Endodermal cell (in vitro differentiated cells): Measurements from ENCODE around the gene AADACL2. TPM values are rescaled to one million over a fixed set of nuclear protein-coding genes. Genes with fewer than 3 reads are reported as not detected.

Source experiments
- DNase-seq: peaks from one replicate; pipeline ENCODE4 v3.0.0-alpha.2; 2017
- H3K27ac ChIP-seq: 2 replicates; pipeline ENCODE4 v1.5.1; 2013; ENCODE audit warnings: mild to moderate bottlenecking, low read depth, low read length, moderate library complexity
- H3K27me3 ChIP-seq: 2 replicates; pipeline ENCODE4 v1.6.1; 2013; ENCODE audit warnings: mild to moderate bottlenecking, low read length, moderate library complexity; ENCODE audit not compliant: insufficient read depth, control insufficient read depth, poor library complexity, severe bottlenecking
- H3K36me3 ChIP-seq: 2 replicates; pipeline ENCODE4 v1.7.0; 2013; ENCODE audit warnings: mild to moderate bottlenecking, low read length, moderate library complexity; ENCODE audit not compliant: control insufficient read depth, insufficient read depth
- H3K4me1 ChIP-seq: one replicate; pipeline ENCODE4 v1.7.0; 2013; ENCODE audit warnings: low read length; ENCODE audit not compliant: control insufficient read depth, insufficient read depth
- H3K4me3 ChIP-seq: 2 replicates; pipeline ENCODE4 v1.5.1; 2013; ENCODE audit warnings: mild to moderate bottlenecking, low read length, moderate library complexity
- H3K9ac ChIP-seq: 2 replicates; pipeline ENCODE4 v1.6.1; 2013; ENCODE audit warnings: mild to moderate bottlenecking, low read length, moderate library complexity; ENCODE audit not compliant: poor library complexity, severe bottlenecking; ENCODE audit errors: extremely low read depth
- H3K9me3 ChIP-seq: 2 replicates; pipeline ENCODE4 v1.6.1; 2013; ENCODE audit warnings: mild to moderate bottlenecking, low read length, moderate library complexity; ENCODE audit not compliant: control insufficient read depth
- H3K27ac Mint-ChIP-seq: 2 replicates; pipeline ENCODE4 v1.8.0; 2020; ENCODE audit warnings: mixed read lengths
- H3K27me3 Mint-ChIP-seq: 2 replicates; pipeline ENCODE4 v1.8.0; 2021; ENCODE audit warnings: mild to moderate bottlenecking, mixed read lengths; ENCODE audit not compliant: insufficient read depth
- H3K36me3 Mint-ChIP-seq: 2 replicates; pipeline ENCODE4 v1.8.0; 2020; ENCODE audit warnings: low read depth, mixed read lengths
- H3K4me1 Mint-ChIP-seq: 2 replicates; pipeline ENCODE4 v1.8.0; 2020; ENCODE audit warnings: mixed read lengths
- H3K4me3 Mint-ChIP-seq: 2 replicates; pipeline ENCODE4 v1.8.0; 2020; ENCODE audit warnings: mild to moderate bottlenecking, moderate library complexity, mixed read lengths
- H3K9me3 Mint-ChIP-seq: 2 replicates; pipeline ENCODE4 v1.8.0; 2020; ENCODE audit warnings: mild to moderate bottlenecking, mixed read lengths
- WGBS, 2 experiments: methylation state at CpG; one replicate each; pipeline versions ENCODE4 v1.1.5 to v1.1.7; 2013; ENCODE audit warnings: missing lambda C conversion rate in 2 of 2, mixed read lengths in 1 of 2; ENCODE audit not compliant: insufficient coverage in 1 of 2, insufficient read length in 1 of 2; 5-methylcytosine and 5-hydroxymethylcytosine counted together
- total RNA-seq, 2 donors: library from RNA; stranded (reverse); fragmentation: NEBNext Ultra II Directional in 1 of 2; extraction: Animal tissue kit (Norgen Biotek cat#: 25700) in 1 of 2; gene quantifications; 2 replicates in 1 of 2; 3 replicates in 1 of 2; pipeline ENCODE4 v1.2.1, GENCODE V29; 2021
- TF ChIP-seq, protein P1 (sequence below): fragments of 200-600 bp; sonication (generic); conservative IDR thresholded peaks from 2 replicates; pipeline ENCODE4 v1.5.0; 2021; ENCODE audit warnings: antibody characterized with exemption, mild to moderate bottlenecking

AADACL2 gene
- total RNA-seq, 2 donors from 2014 or later: not detected

DNA sequence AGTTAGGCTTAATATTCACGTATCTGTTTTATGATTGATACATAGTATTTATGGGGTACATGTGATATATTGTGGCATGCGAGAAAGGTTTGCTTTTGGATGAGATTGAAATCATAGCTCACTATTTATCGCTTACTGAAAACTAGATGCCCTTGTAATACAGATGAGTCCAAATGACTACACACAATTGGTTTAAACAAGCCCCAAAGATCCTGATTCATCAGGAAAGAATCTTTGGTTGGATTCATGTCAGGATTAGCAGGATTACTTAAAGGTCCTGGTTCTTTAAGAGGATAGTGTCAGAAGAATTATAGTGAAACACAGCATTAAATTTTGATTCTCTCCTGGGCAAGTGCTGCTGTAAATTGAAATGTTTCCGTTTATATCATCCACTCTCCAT lies 61.5 kb downstream of the AADACL2 start:
- 92 to 94% methylated on average over 2 to 4 of the region's 4 CpGs for WGBS, 2 experiments
- TF ChIP-seq, protein P1, sequence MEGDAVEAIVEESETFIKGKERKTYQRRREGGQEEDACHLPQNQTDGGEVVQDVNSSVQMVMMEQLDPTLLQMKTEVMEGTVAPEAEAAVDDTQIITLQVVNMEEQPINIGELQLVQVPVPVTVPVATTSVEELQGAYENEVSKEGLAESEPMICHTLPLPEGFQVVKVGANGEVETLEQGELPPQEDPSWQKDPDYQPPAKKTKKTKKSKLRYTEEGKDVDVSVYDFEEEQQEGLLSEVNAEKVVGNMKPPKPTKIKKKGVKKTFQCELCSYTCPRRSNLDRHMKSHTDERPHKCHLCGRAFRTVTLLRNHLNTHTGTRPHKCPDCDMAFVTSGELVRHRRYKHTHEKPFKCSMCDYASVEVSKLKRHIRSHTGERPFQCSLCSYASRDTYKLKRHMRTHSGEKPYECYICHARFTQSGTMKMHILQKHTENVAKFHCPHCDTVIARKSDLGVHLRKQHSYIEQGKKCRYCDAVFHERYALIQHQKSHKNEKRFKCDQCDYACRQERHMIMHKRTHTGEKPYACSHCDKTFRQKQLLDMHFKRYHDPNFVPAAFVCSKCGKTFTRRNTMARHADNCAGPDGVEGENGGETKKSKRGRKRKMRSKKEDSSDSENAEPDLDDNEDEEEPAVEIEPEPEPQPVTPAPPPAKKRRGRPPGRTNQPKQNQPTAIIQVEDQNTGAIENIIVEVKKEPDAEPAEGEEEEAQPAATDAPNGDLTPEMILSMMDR: no peak
- Histone ChIP-seq H3K27ac (no peak overlapping the region), H3K36me3 (no peaks in the 10 kb centered on the region), H3K9me3 (peaks cover 2% of the 10 kb centered on the region), H3K27me3 (no peaks in the 10 kb centered on the region), H3K4me1 (no peaks in the 10 kb centered on the region), H3K4me3 (no peak overlapping the region), H3K9ac (no peak overlapping the region)
- H3K9me3 Mint-ChIP-seq: peaks cover 3% of the 10 kb centered on the region
- H3K4me3 Mint-ChIP-seq: no peak overlapping the region
- no peaks in the 10 kb centered on the region for H3K27me3 Mint-ChIP-seq
- H3K27ac Mint-ChIP-seq: no peak overlapping the region
- peaks cover 2% of the 10 kb centered on the region for H3K36me3 Mint-ChIP-seq
- H3K4me1 Mint-ChIP-seq: peaks cover 5% of the 10 kb centered on the region
- DNase-seq: no peak

GRCh38 chr3:151796105-151796680 lies 62.5 kb downstream of the AADACL2 start:
- H3K27ac ChIP-seq: no peak overlapping the region
- H3K9me3 ChIP-seq: no peaks in the 10 kb centered on the region
- no peak overlapping the region for H3K4me3 Mint-ChIP-seq
- no peak overlapping the region for H3K4me3 ChIP-seq
- no peaks in the 10 kb centered on the region for H3K4me1 ChIP-seq
- no peak for DNase-seq
- H3K9me3 Mint-ChIP-seq: no peaks in the 10 kb centered on the region
- no CpG with 5 or more reads among the region's 1 CpG for WGBS, 2 experiments
- H3K36me3 Mint-ChIP-seq: no peaks in the 10 kb centered on the region
- H3K27me3 ChIP-seq: no peaks in the 10 kb centered on the region
- no peak overlapping the region for H3K27ac Mint-ChIP-seq
- H3K27me3 Mint-ChIP-seq: no peaks in the 10 kb centered on the region
- no peaks in the 10 kb centered on the region for H3K36me3 ChIP-seq
- H3K9ac ChIP-seq: no peak overlapping the region
- peaks cover 8% of the 10 kb centered on the region for H3K4me1 Mint-ChIP-seq
- TF ChIP-seq, protein P1: no peak

- DNase-seq: no peak
- Histone ChIP-seq H3K27me3 (no peaks in the 10 kb centered on the region), H3K36me3 (no peaks in the 10 kb centered on the region), H3K9me3 (no peaks in the 10 kb centered on the region), H3K4me1 (no peaks in the 10 kb centered on the region), H3K4me3 (no peak overlapping the region), H3K9ac (no peak overlapping the region), H3K27ac (no peak overlapping the region)
- no peak overlapping the region for H3K27ac Mint-ChIP-seq
- 84 to 94% methylated on average over 2 of the region's 2 CpGs for WGBS, 2 experiments
- no peaks in the 10 kb centered on the region for H3K27me3 Mint-ChIP-seq
- H3K4me3 Mint-ChIP-seq: no peak overlapping the region
- H3K36me3 Mint-ChIP-seq: no peaks in the 10 kb centered on the region
- peaks cover 5% of the 10 kb centered on the region for H3K4me1 Mint-ChIP-seq
- TF ChIP-seq, protein P1: no peak
- no peaks in the 10 kb centered on the region for H3K9me3 Mint-ChIP-seq
Observed at GRCh38 chr3:151798466-151798865, 64.7 kb downstream of the AADACL2 start.
